Fibroblast of the conjunctiva (primary cell): ENCODE data around the gene COL5A1.

Experiments
- DNase-seq: peaks from one replicate; pipeline ENCODE4 v3.0.0-alpha.2; 2010; ENCODE audit warnings: low read depth

Gene COL5A1

GRCh38 chr9:134792627-134793026 is 151.0 kb downstream of the COL5A1 start:
- no peak for DNase-seq

DNA sequence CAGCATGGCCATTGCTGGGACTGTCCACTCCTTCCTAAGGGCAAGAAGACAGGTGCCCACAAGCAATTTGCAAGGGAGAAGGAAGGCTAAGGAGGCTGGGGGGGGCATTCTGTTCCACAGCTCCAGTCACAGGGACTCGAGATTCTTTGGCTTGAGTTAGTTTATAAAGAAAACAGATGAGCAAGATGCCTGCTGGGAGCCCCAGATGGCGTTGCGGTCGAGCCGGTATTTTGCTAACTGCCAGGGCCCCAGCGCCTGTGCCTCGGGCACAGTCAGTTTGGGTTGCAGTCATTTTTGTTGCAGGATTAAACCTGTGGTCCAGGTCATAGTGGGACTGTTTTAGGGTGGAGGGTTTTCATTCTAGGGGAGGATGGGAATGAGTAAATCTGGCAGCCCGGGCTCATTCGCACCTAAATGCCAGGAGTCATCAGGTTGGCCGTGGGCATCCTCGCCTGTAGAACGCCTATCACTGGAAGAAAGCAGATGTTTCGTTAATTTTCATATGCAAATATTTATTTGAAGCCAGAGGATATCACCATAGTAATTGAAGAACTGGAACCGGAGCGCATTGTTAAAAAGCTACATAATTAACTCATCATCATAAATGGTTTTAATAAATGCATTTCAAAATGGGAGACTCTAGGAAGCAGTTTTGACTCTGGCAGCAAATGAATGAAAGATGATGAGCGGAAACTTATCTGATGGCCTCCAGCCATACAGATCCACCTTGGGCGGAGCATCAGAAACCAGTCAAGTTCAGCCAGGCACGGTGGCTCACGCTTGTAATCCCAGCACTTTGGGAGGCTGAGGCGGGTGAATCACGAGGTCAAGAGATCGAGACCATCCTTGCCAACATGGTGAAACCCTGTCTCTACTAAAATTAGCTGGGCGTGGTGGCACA is 151.9 kb downstream of the COL5A1 start:
- DNase-seq = no peak

DNA sequence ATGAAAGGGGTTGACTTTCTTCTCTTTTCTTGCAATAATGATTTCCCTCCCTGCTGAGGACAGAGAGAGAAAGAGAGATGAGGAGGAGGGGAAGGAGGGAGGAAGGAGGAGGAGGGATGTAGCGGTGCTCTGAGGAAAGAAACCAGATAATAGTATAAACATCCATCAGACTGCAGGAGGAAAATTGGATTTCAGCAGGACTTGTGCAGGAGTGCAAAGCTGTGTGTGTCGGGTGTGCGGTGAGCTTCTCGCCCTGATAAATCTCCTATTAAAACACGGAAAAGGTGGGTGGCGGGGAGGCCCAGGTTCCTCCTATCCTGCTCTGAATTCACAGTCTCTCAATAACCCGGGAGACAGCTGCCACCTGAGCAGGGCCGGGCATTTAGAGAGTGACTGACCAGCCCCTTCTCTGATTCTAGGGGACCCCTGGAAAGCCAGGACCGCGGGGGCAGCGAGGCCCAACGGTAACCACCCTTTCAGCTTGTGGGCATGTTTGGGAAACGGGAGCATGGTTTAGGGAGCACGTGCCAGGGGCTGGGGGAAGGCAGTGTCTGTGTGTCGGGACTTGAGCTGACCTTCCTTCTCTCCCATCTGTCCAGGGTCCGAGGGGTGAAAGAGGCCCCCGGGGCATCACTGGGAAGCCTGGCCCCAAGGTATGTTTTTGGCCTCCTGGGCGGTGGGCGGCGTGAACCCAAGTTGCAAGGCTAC is 153.2 kb downstream of the COL5A1 start:
- no peak for DNase-seq

DNA sequence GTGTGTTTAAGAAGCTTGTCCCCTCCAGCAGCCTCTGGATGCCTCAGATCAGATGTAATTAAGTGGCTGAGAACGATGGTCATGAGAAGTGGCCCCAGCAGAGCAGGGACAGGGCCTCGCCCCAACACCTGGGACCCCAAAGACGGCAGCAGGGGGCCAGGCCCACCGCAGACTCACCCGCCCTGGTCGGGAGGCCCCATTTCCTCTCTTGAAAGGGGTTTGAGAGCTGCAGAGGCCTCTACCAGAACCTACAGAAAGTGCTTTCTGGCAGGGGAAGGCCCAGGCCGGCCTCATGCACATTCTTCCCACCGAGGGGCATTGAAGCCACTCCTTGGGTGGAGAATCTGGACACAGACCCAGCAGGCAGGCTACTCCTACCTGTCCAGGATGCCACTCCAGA is 153.8 kb downstream of the COL5A1 start:
- DNase-seq = no peak

DNA sequence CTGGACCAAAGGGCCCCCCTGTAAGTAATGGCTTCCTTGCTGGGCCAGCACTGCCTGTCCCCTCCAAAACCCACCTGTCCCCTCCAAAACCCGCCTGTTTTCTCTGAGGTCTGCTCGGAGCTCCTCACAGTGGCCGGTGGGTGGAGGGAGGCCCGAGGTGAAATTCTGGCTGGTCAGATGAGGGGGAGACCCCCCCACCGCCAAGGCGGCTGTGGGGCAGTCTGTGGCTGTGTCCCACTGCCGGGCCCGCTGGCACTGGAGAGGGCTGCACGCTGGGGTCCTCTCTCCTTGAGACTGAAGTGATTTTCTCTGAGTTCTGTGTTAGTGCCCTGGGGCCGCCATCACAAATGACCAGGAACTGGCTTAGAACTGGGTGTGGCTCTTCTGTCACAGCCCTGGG is 155.3 kb downstream of the COL5A1 start:
- DNase-seq = no peak

DNA sequence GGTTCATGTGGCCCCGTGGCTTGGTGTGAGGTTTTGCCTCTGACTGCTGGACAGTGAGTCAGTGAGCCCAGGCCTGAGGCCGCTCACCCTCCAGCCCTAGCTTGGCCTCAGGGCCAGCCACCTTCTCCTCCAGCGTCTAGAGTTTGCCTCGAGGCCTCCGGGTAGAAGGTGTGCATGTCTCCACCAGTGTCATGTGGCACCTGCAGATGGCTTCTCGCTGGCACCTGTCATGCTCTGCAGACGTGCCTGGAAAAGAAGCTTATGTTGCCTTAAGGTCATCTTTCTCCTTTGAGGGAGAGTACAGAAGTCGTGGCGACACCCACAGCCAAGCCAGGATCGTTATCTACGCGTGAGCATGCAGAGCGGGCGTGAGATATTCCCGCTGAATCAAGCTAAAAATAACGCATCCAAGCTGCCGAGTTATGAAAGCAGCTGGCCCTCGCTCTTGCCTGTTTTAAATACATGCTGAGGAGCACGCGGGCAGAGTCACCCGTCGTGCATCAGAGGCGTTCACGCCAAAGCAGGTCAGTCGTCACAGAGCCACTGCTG is 159.3 kb downstream of the COL5A1 start:
- no peak for DNase-seq

DNA sequence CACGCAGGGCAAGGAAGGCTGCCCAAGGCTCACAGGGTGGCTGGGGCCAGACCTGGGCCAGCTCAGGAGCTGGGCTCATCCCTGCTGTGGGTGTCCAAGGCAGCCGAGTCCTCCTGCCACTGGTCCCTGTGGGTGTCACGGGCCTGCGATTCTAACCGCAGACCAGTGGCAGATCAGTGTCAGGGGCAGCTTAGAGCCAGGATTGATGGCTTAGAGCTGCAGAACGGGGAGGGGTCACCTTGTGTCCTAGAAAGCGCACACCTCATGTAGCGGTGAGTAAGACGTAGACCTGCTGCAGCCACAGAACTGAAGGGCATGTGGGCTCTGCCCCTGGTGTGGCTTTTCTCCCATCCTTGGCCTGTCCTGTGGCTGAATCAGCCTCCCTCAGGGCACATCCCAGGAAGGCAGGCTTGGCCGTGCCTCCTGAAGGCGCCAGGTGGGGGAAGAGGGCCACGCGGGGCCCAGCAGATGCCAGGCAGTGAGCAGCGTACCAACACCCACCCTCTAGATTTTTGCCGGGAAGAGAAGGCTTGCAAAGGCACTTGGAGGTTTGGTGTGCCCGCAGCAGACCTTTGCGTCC is 160.7 kb downstream of the COL5A1 start:
- no peak for DNase-seq

DNA sequence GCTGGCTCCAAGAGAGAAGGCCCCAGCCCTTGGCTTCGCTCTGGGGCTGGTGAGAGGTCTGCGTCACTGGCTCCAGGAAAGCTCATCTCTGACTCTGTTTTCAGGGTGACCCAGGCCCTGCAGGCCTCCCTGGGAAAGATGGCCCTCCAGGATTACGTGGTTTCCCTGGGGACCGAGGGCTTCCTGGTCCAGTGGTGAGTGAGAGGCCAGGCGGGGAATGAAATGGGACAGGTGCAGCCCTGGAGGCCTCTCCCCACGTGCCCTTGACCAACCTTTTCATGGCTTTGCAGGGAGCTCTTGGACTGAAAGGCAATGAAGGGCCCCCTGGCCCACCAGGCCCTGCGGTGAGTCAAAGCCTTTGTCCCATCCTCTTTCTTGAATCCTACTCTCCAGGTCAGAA is 163.3 kb downstream of the COL5A1 start:
- DNase-seq = no peak

DNA sequence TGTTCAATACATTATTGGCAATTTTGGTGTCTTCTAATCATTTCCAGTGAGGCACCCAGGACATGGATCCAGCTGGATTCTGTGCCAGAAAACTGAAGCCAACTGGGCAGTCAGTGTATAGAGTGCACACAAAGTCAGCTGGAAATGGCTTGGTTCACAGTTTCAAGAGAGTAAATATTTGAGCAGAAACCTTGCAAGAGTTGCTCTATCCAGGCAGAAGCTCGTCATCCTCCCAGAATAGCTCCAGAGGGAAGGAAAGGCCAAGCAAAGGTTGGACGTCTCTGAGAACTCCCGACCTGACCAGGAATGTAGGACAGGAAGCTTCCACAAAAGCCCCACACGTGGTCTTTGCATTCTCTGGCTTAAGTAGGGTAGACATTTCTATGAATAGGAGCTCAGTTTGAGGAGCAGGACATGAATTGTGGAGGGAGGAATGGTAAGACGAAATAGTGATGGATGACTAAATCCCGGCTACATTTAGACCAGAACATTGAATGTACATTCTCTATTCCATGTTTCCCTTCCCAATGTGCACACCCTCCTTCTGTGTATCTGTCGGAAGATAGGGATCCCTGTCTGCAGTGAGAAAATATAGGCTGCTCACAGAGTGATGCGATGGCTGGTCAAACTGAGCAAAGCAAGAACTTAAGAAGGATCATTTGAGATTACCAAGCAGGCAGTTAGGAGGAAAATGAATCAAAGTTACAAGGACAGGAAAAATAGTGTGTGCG is 166.3 kb downstream of the COL5A1 start:
- peak; percentile 29 for DNase-seq

DNA sequence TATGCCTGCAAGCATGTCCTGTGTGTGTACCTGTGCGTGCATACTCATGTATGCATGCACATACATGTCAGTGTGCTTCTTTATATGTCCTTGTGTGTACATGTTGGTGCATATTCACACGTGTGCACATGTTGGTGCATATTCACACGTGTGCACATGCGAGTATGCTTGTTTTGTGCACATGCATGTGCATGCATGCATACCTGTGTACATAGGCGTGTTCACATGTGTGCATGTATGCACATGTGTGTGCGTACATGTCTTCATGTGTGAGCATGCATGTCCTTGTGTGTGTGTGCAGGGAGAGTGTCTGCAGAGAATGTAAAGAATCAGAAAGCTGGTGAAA is 166.8 kb downstream of the COL5A1 start:
- DNase-seq = no peak

- no peak for DNase-seq
Observed at GRCh38 chr9:134809292-134809691, 167.7 kb downstream of the COL5A1 start.

- DNase-seq = no peak
Observed at GRCh38 chr9:134809826-134810225, 168.2 kb downstream of the COL5A1 start.

DNA sequence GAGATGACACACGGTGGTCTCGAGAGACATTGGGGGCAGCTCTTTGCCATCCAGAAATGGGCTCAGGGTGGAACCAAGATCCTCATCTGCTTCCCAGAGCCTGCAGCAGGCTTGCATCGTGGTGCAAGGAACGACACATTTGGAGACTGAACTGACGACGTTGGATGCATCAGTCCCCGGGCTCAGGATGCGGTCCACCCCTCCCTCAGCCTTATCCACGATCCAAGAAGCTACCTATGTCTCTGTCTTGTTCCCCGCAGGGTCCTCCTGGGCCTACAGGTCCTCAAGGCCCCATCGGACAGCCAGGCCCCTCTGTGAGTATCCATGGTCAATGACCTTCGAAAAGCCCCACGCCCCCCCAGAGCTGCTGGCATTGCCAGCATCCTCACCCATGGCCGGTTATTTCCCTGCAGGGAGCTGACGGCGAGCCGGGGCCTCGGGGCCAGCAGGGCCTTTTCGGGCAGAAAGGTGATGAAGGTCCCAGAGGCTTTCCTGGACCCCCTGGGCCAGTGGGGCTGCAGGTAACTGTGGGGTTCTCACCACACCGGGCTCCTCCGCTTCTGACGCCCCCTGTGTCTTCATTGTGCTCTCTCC is 169.6 kb downstream of the COL5A1 start:
- no peak for DNase-seq

- no peak for DNase-seq
Observed at GRCh38 chr9:134811673-134812342, 170.2 kb downstream of the COL5A1 start.

GRCh38 chr9:134812343-134812673 is 170.7 kb downstream of the COL5A1 start:
- no peak for DNase-seq

DNA sequence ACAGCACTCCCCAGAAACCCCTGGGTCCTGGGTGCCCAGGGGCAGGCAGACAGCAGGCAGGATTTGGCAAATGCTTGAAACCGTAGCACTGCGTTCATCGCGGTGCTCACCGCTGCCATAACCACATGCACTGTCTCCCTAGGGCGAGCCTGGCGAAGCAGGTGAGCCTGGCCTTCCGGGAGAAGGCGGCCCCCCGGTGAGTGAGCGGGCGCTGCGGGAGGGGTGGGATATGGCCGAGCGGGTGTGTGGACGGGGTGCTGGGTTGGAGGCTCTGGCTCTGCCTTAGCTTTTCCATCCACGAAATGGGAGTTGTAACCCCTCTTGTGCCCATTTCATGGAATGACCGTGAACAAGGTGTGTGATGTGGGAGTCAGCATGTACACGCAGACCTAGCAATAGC is 172.2 kb downstream of the COL5A1 start:
- DNase-seq = no peak

DNA sequence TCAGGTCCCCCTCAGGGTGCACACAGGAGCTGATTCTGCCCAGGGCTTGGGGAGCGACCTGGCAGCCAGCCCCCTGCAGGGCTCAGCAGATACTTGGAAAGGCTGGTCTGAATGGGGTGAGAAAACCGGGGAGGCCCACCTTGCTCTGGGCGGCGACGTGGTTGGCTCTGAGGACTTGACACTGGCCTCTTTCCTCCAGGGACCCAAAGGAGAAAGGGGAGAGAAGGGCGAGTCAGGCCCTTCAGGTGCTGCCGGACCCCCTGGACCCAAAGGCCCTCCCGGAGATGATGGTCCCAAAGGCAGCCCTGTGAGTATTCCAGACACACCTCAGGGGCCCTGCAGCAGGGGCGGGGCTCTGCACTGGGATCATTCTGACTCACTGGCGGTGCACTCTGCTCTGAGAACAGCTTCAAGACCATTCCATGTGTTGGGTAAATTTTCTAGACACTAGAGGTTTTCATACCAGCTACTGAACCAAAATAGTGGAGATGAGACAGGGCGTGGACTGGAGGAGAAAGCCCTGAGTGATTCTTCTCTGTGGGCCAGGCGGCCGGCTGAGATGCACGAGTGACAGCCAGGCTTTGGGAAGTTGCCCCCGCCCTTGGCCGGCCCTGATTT is 173.1 kb downstream of the COL5A1 start:
- DNase-seq = no peak

DNA sequence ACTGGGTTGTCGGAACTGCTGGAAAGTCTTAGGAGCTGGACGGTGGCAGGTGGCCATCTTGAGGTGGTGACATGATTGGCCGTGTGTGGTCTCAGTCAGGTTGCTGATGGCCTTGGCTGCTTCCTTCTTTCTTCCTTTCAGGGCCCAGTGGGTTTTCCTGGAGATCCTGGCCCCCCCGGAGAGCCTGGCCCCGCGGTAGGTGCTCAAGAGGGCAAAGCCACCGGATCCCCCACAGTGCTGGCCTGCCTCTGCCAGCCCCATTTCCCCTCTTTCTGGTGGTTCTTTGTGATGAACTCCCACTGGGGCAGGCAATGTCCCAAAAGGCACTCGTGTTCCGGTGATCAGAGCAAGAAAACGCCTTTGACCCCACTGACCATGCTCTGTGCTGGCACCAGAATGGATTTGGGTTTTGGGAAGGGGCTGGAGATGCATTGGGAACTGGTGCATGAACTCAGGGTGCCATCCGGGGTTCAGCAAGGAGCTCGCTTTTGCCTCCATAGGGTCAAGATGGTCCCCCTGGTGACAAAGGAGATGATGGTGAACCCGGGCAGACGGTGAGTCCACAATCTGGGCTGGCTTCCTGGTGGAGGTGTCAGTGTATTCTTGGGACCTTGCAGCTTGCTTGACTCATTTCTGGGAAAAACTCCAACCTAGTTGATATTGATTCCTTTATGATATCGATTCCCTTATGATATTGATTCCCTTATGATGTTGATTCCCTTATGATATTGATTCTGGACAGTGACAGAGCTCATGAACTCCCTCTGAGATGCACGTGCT is 174.0 kb downstream of the COL5A1 start:
- DNase-seq = no peak

DNA sequence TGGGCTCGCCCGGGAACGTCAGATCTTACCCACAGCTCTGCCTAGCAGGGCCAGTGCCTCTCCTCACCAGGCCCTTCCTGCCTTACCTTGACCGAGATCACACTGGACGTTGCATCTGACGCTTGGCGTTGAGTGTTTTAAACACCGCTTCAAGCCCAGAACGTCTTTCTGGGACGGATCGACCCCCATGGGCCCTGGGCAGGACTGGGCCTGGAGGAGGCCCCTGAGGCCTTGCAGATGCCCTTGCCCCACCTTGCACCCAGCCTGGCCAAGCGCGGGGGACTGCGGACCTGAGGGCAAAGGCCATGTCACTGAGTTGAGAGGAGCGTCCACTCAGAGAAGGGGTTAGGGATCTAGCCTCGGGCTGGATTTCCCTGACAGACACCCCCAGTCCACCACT is 174.7 kb downstream of the COL5A1 start:
- DNase-seq = no peak

GRCh38 chr9:134818000-134818568 is 176.5 kb downstream of the COL5A1 start:
- DNase-seq = no peak
